GM19351 (cell line): Measurements from ENCODE around the gene BACH2.

Source experiments
- ATAC-seq: cut with Tn5 transposase; IDR thresholded peaks from one replicate; pipeline ENCODE4 v1.9.1; 2021; ENCODE audit warnings: mild to moderate bottlenecking, moderate library complexity; ENCODE audit not compliant: unreplicated experiment

Gene BACH2

GRCh38 chr6:90106449-90106848 is 190.2 kb downstream of the BACH2 start:
- no peak for ATAC-seq

DNA sequence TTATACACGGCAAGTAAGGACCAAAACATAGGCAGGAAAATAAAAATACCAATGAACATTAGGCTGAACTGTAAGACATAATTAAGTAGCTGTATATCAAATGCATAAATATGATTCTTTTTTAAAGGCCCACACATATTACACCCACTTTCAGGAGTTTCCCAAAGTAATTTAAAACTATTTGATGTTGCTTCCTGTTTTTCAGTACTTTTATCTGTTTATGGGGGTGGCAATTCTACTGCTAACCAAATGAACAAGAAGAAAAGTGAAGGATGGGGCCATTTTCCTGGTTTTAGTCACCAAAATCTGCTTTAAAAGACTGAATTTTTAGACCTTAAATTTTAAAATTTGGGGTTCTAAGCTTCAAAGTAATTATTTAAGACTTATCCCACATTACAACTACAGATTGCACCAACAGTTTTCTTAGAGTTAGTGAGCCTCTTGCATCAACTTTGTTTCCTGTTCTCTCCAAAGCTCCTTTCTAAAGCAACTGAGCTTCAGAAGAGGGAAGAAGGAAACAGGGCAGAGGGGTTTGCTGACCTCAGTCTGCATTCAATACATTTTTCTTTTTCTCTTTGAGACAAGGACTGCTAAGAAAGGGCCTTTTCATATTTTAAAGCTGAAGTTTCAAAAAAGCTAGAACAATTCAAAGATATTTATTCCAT is 191.0 kb downstream of the BACH2 start:
- no peak for ATAC-seq

DNA sequence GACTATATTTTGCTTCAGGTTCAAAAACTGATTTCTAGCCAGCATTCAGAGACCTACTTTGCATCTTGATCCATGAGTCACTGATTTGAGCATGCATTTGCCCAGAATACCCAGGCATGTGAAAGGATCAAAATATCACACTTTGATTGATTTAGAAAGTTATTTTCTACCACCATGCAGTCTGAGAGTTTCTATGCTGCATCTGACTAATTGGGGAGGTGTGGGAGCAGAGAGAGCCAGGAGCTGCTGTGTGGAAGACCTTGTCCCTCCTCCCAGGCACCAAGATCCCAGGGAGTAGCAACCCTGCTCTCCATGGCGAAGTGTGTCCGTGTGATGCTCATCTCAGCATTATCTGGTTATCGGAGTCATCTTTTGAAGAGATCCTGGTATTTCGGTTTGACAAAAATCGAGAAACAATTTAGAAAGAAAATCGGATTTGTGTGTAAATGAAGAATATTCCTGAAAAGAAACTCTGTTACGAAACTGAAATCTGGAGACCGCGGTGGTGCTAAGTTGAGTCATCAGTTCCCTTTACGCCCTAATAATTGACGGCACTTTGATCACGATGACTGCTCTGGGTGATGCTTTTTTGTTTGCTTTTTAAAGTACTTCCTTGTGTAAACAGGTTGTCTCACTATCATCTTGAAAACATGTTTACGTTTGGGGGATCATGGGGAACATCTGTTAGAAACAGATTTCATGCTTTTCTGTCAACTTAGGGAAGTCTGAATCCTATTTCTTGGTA is 193.4 kb downstream of the BACH2 start:
- peak; percentile 82 for ATAC-seq

- no peak for ATAC-seq
Measured at GRCh38 chr6:90101403-90101802, 195.2 kb downstream of the BACH2 start.

DNA sequence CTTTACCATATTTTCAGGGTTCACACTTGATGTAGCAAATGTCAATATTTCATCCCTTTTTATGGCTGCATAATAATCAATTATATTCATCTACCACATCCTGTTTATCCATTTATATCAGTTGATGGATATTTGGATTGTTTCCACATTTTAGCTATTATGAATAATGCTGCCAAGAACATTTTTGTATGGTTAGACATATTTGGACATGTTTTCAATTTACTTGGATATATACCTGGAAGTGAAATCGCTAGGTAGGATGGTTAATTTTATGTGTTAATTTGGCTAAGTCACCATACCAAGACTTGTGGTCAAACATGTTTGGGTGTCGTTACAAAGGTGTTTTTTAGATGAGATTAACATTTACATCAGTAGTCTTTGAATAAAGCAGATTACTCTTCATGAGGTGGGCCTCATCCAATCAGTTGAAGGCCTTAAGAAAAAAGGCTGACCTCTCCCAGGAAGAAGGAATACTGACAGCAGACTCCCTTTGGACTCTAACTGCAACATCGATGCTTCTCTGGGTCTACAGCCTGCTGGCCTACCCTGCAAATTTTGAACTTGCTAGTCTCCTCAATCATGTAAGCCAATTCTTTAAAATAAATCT is 196.5 kb downstream of the BACH2 start:
- ATAC-seq = no peak

DNA sequence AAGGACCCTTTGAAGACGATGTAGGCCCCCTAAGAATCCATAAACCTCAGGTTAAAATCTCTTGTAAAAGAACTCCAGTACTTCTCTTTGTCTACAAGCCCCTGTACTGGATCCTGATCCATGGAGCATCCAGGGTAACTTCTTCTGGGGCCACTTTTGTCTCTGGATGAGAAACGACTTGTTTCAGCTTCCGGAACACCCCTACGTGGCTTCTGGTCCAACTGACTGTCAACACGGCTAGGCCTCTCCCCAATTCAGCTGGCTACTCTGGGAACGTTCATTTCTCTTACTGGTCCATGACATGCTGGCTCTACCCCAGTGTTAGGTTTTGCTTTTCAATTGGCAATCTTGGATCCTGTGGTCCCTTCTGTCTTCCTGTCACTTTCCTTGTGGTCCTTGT is 198.0 kb downstream of the BACH2 start:
- ATAC-seq = no peak

- no peak for ATAC-seq
Measured at GRCh38 chr6:90098001-90098531, 198.6 kb downstream of the BACH2 start.

DNA sequence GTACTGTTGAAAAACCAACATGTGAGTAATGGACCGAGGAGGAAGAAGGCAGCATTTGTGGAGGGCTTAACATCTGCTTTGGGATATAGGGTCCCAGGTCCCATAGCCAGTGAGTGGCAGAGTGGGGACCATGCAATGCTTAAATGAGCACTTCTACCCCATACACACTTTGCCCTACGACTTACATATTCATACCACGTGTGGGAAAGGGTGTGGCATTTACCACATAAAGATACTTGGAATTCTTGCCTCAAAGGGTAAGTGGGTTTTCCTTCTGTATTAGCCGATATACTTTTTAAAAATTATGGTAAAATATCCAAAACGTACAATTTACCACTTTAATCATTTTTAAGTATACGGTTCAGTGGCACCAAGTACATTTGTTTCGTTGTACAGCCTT is 199.3 kb downstream of the BACH2 start:
- ATAC-seq = no peak

DNA sequence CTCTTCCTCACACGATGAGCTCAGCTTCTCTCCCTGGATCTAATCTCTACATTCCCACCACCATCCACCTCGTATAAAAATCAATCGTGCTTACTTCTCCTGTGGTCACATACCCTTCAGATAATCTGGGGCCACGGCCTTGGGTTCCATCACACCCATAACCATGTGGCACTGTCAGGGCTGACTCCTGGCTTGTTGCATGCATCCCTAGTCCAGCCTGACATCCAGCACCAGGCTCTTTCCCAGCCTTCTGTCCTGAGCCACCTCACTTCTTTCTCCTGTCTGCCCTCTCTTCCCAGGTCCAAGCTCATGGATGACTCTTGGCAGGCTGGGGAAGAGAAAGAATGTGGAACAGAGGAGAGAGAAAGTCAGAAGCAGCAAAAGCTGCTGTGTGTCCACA is 199.8 kb downstream of the BACH2 start:
- no peak for ATAC-seq

GRCh38 chr6:90095788-90096187 is 200.9 kb downstream of the BACH2 start:
- no peak for ATAC-seq

GRCh38 chr6:90095145-90095544 is 201.5 kb downstream of the BACH2 start:
- ATAC-seq = no peak

DNA sequence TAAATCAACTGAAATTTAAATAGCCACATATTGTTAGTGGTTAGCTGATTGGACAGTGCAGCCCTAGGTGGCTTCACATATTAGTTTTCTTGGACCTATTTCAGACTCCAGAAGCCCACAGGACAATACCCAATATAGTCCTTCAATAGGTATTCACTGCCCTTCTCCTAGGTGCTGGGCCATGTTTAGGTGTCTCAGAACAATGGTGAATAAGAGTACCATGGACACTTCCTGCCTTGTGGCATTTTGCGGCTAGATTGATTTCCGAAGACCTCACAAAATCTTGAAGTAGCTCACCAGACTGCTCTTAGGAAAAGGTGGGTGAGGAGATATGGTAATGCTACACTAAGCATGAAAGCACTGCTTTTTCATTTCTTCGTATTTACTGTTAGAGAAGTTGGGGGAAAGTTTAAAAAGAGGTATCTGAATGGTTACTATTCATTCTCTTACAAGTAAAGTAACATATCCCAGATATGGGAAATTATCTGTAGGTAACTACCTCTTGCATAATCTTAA is 203.0 kb downstream of the BACH2 start:
- no peak for ATAC-seq

GRCh38 chr6:90090866-90091265 is 205.8 kb downstream of the BACH2 start:
- ATAC-seq = no peak

DNA sequence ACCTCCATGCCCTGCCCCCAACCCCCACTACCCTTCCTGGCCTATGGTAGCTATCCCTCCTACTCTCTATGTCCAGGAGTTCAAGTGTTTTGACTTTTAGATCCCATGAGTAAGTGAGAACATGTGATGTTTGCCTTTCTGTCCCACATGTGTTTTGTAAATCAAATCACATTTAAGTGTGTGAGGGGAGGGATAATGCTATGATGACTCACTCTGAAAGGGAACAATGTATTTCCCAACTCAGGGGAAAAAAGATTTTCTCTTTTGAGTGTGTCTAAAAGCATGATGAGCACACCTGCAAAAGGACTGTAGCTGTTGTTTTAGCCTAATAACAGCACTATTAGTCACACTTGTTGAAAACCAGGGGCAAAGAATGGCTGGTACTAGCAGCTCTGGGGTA is 208.6 kb downstream of the BACH2 start:
- no peak for ATAC-seq

GRCh38 chr6:90087106-90087833 is 209.4 kb downstream of the BACH2 start:
- no peak for ATAC-seq

- ATAC-seq = no peak
Measured at GRCh38 chr6:90086517-90086916, 210.1 kb downstream of the BACH2 start.

DNA sequence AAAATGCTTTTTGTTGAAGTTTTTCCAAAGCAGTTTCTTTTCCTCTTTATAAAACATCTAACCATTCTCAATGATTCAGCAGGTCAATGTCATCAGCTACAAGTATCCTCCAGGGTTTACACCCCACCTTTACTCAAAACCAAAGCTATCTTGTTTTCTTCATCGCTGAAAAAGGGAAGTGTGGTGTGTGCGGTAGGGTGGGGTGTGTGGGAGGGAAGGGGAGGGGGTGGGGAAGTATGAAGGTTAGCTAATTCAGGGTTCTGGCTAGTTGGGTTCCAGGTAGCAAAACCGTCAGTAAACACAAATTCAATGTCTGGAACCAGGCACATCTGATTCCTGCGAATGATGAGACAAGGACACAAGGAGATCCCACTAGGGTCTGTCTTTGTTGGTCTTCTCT is 212.8 kb downstream of the BACH2 start:
- peak; percentile 75 for ATAC-seq

DNA sequence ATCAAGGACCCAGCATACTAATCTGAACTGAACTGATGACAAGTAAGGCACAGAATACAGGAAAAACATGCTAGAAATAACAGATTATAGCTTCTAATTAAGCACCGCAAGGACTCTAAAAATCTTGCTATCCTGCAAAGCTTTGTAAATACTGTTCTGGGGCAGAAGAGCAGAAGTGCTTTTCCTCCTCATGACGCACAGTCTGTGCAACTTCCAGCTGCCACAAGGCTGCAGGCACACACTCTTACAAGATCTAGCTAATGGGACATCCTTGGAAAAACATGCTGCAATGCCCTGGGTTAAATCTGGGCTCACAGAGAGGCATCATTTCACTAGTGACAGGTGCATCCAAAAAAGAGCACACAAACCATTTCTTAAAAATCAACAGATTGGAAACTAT is 213.8 kb downstream of the BACH2 start:
- ATAC-seq = no peak

DNA sequence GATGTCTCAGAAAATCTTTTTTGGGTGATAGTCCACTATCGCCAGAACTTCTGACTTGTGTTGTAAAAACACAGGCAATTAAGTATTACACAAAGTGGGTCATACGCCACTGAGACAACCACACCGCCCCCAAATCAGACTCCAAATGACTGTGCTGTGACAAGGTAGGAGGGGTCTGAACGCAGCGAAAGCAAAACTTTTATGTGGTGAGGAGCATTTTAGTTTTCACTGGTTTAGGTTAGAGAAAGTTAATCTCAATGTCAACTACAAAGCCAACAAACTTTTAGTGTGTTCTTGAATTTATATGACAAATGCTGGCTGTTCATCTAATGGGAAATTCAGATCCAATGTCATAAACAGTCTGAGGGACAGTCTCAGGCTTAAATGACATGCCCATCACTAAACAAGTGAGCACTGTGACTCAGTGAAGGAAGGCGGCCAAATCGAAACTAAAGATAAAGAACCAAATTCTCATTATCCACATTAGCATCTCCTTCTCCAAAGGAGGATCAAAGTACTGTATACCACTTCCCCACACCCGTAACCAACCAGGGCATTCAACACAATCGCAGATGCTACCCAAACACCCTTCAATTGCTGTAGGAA is 215.7 kb downstream of the BACH2 start:
- ATAC-seq = peak; percentile 86

DNA sequence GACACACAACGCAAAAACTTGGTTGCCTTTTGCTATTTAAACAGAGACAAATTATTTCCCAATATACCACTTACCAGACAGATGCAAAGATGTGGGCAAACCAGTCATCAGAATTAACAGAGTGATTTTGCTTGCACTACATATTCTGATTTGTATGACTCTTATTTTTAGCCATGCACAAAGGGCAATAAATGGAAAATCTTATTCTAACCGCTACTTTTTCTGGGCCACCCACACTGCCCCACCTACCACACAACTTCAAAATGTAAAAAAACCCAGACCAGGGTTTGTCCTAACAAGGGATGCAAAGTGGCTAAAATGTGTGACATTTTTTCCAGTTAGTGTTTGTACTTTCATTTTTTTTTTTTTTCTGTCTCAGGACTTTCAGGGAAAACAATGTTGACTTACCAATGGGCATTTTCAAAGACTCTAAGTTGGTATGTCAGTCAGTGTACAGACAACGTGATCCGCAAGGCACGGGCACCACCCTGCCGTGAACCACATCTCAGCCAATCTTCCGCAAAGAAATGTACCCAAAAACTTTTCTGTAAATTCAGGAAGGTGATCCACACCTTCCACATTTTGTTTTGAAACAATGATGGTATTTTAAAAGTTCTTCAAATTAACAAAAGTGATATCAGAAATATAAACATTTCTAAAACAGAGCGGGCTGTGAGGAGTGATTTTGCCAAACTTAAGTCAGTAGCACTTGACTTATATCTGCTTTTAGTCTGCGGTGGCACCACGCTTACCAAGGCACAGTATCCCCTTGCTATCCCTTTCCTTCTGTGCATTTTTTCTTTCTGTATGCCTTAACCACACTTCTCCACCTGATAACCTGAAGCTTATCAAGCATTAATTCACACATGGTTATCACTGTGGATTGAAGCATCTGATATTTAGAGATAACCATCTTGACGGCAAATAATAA is 216.8 kb downstream of the BACH2 start:
- ATAC-seq = no peak
